Central memory CD8-positive, alpha-beta T cell (primary cell): ENCODE measurements around the gene ACBD5.
"Not testable (repeated sequence)": the region's sequence is repeated elsewhere in the genome, so short reads cannot be mapped to it uniquely, and the experiment has no call there.

Experiments
- ATAC-seq: fragments of 150-1000 bp; cut with Tn5 transposase; replicated peaks from 2 replicates; pipeline ENCODE4 v1.10.0; 2022; ENCODE audit warnings: mild to moderate bottlenecking, moderate FRiP score, moderate number of reproducible peaks; ENCODE audit not compliant: poor library complexity, severe bottlenecking; ENCODE audit errors: extremely low read depth
- DNase-seq, 2 donors: peaks; one replicate each; pipeline ENCODE4 v3.0.0; 2021; ENCODE audit warnings: low spot score in 2 of 2
- H3K27ac Mint-ChIP-seq: one replicate; pipeline ENCODE4 v1.8.0; 2022; ENCODE audit warnings: low read depth, mild to moderate bottlenecking, moderate library complexity, mixed read lengths
- H3K27me3 Mint-ChIP-seq: one replicate; pipeline ENCODE4 v1.8.0; 2022; ENCODE audit warnings: mixed read lengths
- H3K36me3 Mint-ChIP-seq: one replicate; pipeline ENCODE4 v1.8.0; 2022; ENCODE audit warnings: mild to moderate bottlenecking, moderate library complexity, mixed read lengths; ENCODE audit not compliant: insufficient read depth
- H3K4me1 Mint-ChIP-seq: one replicate; pipeline ENCODE4 v1.8.0; 2022; ENCODE audit warnings: mixed read lengths
- H3K4me3 Mint-ChIP-seq: one replicate; pipeline ENCODE4 v1.8.0; 2022; ENCODE audit warnings: mild to moderate bottlenecking, moderate library complexity, mixed read lengths
- H3K9me3 Mint-ChIP-seq: one replicate; pipeline ENCODE4 v1.8.0; 2022; ENCODE audit warnings: mixed read lengths

Gene ACBD5

GRCh38 chr10:27240212-27241009, at the start of gene ACBD5:
TSS of gene ACBD5 (minus strand) at chr10:27240797. CDS start at chr10:27240688, 109 bp downstream.
- ATAC-seq (peak; percentile 25), DNase-seq (peak; percentile 40 to 45)
- peak within 1 kb of the TSS; percentile 77 for H3K4me3 Mint-ChIP-seq
- peak within 1 kb of the TSS; percentile 95 for H3K27ac Mint-ChIP-seq
- H3K9me3 Mint-ChIP-seq = no peaks in the 10 kb centered on the region
- peaks cover 39% of the 10 kb centered on the region for H3K4me1 Mint-ChIP-seq
- no peaks in the 10 kb centered on the region for H3K27me3 Mint-ChIP-seq
- peaks cover 38% of the 10 kb centered on the region for H3K36me3 Mint-ChIP-seq

- DNase-seq (no peak), ATAC-seq (no peak)
- peaks cover 7% of the 10 kb centered on the region for H3K4me1 Mint-ChIP-seq
- H3K4me3 Mint-ChIP-seq = no peak overlapping the region
- H3K27me3 Mint-ChIP-seq = no peaks in the 10 kb centered on the region
- no peak overlapping the region for H3K27ac Mint-ChIP-seq
- no peaks in the 10 kb centered on the region for H3K9me3 Mint-ChIP-seq
- no peaks in the 10 kb centered on the region for H3K36me3 Mint-ChIP-seq
These were observed 44.5 kb upstream of the ACBD5 start for GRCh38 chr10:27285093-27285492.

GRCh38 chr10:27276581-27276980, 36.0 kb upstream of the ACBD5 start:
- ATAC-seq (no peak), DNase-seq (no peak)
- H3K27me3 Mint-ChIP-seq = peaks cover 61% of the 10 kb centered on the region
- H3K36me3 Mint-ChIP-seq = no peaks in the 10 kb centered on the region
- no peak overlapping the region for H3K4me3 Mint-ChIP-seq
- H3K4me1 Mint-ChIP-seq = no peaks in the 10 kb centered on the region
- no peaks in the 10 kb centered on the region for H3K9me3 Mint-ChIP-seq
- no peak overlapping the region for H3K27ac Mint-ChIP-seq

GRCh38 chr10:27266025-27266424, 25.4 kb upstream of the ACBD5 start:
- not testable (repeated sequence) for H3K27ac Mint-ChIP-seq, H3K9me3 Mint-ChIP-seq, H3K4me3 Mint-ChIP-seq, H3K36me3 Mint-ChIP-seq, DNase-seq, ATAC-seq, H3K4me1 Mint-ChIP-seq
- H3K27me3 Mint-ChIP-seq = peaks cover 29% of the 10 kb centered on the region

GRCh38 chr10:27262788-27263187, 22.2 kb upstream of the ACBD5 start:
- not testable (repeated sequence) for H3K9me3 Mint-ChIP-seq, H3K4me3 Mint-ChIP-seq, H3K36me3 Mint-ChIP-seq, H3K27ac Mint-ChIP-seq, DNase-seq, ATAC-seq
- H3K27me3 Mint-ChIP-seq = peaks cover 51% of the 10 kb centered on the region
- peaks cover 15% of the 10 kb centered on the region for H3K4me1 Mint-ChIP-seq

- Mint-ChIP-seq H3K4me3 (peak overlapping the region; percentile 82), H3K4me1 (peaks cover 15% of the 10 kb centered on the region), H3K36me3 (peaks cover 10% of the 10 kb centered on the region), H3K9me3 (no peaks in the 10 kb centered on the region), H3K27me3 (peaks cover 36% of the 10 kb centered on the region), H3K27ac (peak overlapping the region; percentile 63)
- ATAC-seq = no peak
- DNase-seq = no peak
These were observed 18.5 kb upstream of the ACBD5 start for GRCh38 chr10:27258838-27259812.

- H3K4me3 Mint-ChIP-seq = peak overlapping the region; percentile 82
- peaks cover 36% of the 10 kb centered on the region for H3K27me3 Mint-ChIP-seq
- H3K4me1 Mint-ChIP-seq = peaks cover 20% of the 10 kb centered on the region
- peaks cover 10% of the 10 kb centered on the region for H3K36me3 Mint-ChIP-seq
- H3K9me3 Mint-ChIP-seq = no peaks in the 10 kb centered on the region
- no peak for DNase-seq
- no peak for ATAC-seq
- peak overlapping the region; percentile 63 for H3K27ac Mint-ChIP-seq
These were observed 17.9 kb upstream of the ACBD5 start for GRCh38 chr10:27258492-27258837.

- peaks cover 11% of the 10 kb centered on the region for H3K36me3 Mint-ChIP-seq
- H3K9me3 Mint-ChIP-seq = no peaks in the 10 kb centered on the region
- peak overlapping the region; percentile 82 for H3K4me3 Mint-ChIP-seq
- H3K4me1 Mint-ChIP-seq = peaks cover 28% of the 10 kb centered on the region
- H3K27me3 Mint-ChIP-seq = peaks cover 26% of the 10 kb centered on the region
- DNase-seq = no peak
- ATAC-seq = no peak
- H3K27ac Mint-ChIP-seq = no peak overlapping the region
These were observed 15.9 kb upstream of the ACBD5 start for GRCh38 chr10:27256299-27257189.

- Mint-ChIP-seq H3K36me3 (peaks cover 9% of the 10 kb centered on the region), H3K4me3 (peak overlapping the region; percentile 76), H3K4me1 (peaks cover 26% of the 10 kb centered on the region), H3K9me3 (no peaks in the 10 kb centered on the region), H3K27me3 (peaks cover 12% of the 10 kb centered on the region), H3K27ac (peak overlapping the region; percentile 84)
- no peak for DNase-seq
- no peak for ATAC-seq
These were observed 13.0 kb upstream of the ACBD5 start for GRCh38 chr10:27253576-27253975.

GRCh38 chr10:27252267-27253000, 11.8 kb upstream of the ACBD5 start:
- Mint-ChIP-seq H3K36me3 (peaks cover 6% of the 10 kb centered on the region), H3K4me3 (peak overlapping the region; percentile 76)
- DNase-seq = peak; percentile 64 to 65

GRCh38 chr10:27251554-27251953, 11.0 kb upstream of the ACBD5 start:
- H3K4me1 Mint-ChIP-seq = peaks cover 20% of the 10 kb centered on the region
- no peaks in the 10 kb centered on the region for H3K9me3 Mint-ChIP-seq
- H3K36me3 Mint-ChIP-seq = peaks cover 2% of the 10 kb centered on the region
- no peaks in the 10 kb centered on the region for H3K27me3 Mint-ChIP-seq
- DNase-seq (no peak), ATAC-seq (no peak)
- no peak overlapping the region for H3K27ac Mint-ChIP-seq
- H3K4me3 Mint-ChIP-seq = no peak overlapping the region

More at GRCh38 chr10:27252267-27253000, 11.8 kb upstream of the ACBD5 start:
- peak; percentile 95 for ATAC-seq
- Mint-ChIP-seq H3K4me1 (peaks cover 20% of the 10 kb centered on the region), H3K27ac (peak overlapping the region; percentile 84), H3K9me3 (no peaks in the 10 kb centered on the region), H3K27me3 (peaks cover under 1% of the 10 kb centered on the region)
